ENCODE data around the gene GNG8. TPM values are rescaled to one million over a fixed set of nuclear protein-coding genes. Genes with fewer than 3 reads are reported as not detected.

GNG8 gene
- total and polyA plus RNA-seq, 10 of the 15 experiments (the other 5 are each of a cell fraction or from before 2014, with no cell fraction given) = 1.2 to 6.6 (median 2.7) TPM; not detected in 6

DNA sequence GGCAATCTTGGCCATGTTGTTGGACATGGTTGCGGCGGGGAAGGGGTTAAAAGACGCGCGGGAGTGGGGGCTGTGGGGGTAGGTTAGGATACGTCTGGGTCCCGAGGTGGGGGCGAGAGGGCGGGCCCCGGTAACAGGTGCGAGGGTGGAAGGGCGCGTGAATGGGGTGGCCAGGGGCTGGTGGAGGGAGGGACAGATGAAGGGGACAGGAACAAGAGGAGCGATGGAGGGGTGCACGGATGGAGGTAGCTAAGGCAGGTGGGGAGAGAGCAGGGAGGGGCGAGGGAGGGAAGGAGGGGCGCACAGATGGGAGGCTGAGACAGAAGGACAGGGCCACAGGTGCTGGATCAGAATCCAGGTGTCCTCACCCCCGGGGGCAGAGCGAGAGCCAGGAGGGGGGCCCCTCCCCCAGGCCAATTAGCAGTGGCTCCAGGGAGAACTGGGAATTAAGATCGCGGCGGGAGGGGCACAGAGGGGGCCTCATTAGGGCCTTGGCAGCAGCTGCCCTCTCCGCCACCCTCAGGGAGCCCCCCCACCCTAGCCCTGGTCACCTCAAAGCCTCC lies 1.3 kb downstream of the GNG8 start:
- no TSS peak for BruUV-seq (replicated peaks)
- ChIA-PET SMC1A (ENCODE audit: uncharacterized antibody, unreplicated experiment) (no interaction called here), RAD21 (ENCODE audit: unreplicated experiment) (interaction anchor here (0.9 to 1.8 kb wide), 2 partner anchors 18 to 27 kb away, joined by 3 to 9 read pairs; partner anchors contain the start of gene DACT3), POLR2A (interaction anchor here (0.7 kb wide), 1 partner anchor 10 kb away, joined by 4 read pairs; no protein-coding TSS in a partner anchor), CTCF (interaction anchor here (1.2 to 12.1 kb wide), 3 partner anchors 10 to 28 kb away, joined by 4 to 150 read pairs (median 6); partner anchors contain the start of gene PTGIR)
- TF ChIP-seq JUND (IDR thresholded peaks at IDR 0.05; ENCODE audit: low read depth, low read length) = no peak
- TF ChIP-seq SMC3 (IDR thresholded peaks at IDR 0.05; ENCODE audit: borderline replicate concordance, low read length) = no peak
- TF ChIP-seq YY1 (IDR thresholded peaks at IDR 0.05; ENCODE audit: low read depth, low read length) = no peak
- TF ChIP-seq MTA3 (IDR thresholded peaks at IDR 0.05; ENCODE audit: borderline replicate concordance, low read length) = no peak
- no peak for TF ChIP-seq POLR2A (IDR thresholded peaks at IDR 0.05; ENCODE audit: low read depth, low read length)
- no peak for FAIRE-seq
- peak overlapping the region; percentile 63; the same call in 1 of the 2 replicates for H3K4me3 ChIP-seq
- H3K27me3 ChIP-seq (replicated peaks in 1 of 2; ENCODE audit: control insufficient read depth in 2 of 2, insufficient read depth in 2 of 2, low read length in 1 of 2) = peaks cover 0 to 3% of the 10 kb centered on the region in 2 experiments; a peak in 1 of 4 replicates
- H3K9me3 ChIP-seq (replicated peaks; ENCODE audit: control insufficient read depth, insufficient read depth, low read length) = no peaks in the 10 kb centered on the region; the same call in 2 of the 3 replicates
- peaks cover 25% of the 10 kb centered on the region for H3K4me1 ChIP-seq (ENCODE audit: control insufficient read depth, insufficient read depth, low read length)
- no peaks in the 10 kb centered on the region for H4K20me1 ChIP-seq (ENCODE audit: control insufficient read depth, insufficient read depth)
- WGBS (ENCODE audit: insufficient coverage, insufficient replicate concordance, low lambda C conversion rate, missing lambda C conversion rate) = 23% methylated on average over 19 of the region's 23 CpGs
- DNase-seq (ENCODE audit: low read depth, low spot score) = no peak
- no peak overlapping the region for H3K27ac ChIP-seq (ENCODE audit: control insufficient read depth, insufficient read depth)
- H3K36me3 ChIP-seq (ENCODE audit: control insufficient read depth in 2 of 2, insufficient read depth in 2 of 2, low read length in 1 of 2) = no peaks in the 10 kb centered on the region
- peak overlapping the region; percentile 66 for H3K4me2 ChIP-seq (ENCODE audit: control insufficient read depth, insufficient read depth)
- H2AFZ ChIP-seq (ENCODE audit: control insufficient read depth, low read depth, low read length) = peak overlapping the region; percentile 41
- ATAC-seq = no peak
- intact Hi-C loops (cut with micrococcal nuclease; ENCODE audit: unreplicated experiment) = no loop called here
- H3K9ac ChIP-seq (ENCODE audit: control insufficient read depth, insufficient read depth, low read length) = no peak overlapping the region
- H3K79me2 ChIP-seq (ENCODE audit: control insufficient read depth, insufficient read depth, low read length) = no peaks in the 10 kb centered on the region
- in situ Hi-C loops (cut with MboI) = no loop called here

DNA sequence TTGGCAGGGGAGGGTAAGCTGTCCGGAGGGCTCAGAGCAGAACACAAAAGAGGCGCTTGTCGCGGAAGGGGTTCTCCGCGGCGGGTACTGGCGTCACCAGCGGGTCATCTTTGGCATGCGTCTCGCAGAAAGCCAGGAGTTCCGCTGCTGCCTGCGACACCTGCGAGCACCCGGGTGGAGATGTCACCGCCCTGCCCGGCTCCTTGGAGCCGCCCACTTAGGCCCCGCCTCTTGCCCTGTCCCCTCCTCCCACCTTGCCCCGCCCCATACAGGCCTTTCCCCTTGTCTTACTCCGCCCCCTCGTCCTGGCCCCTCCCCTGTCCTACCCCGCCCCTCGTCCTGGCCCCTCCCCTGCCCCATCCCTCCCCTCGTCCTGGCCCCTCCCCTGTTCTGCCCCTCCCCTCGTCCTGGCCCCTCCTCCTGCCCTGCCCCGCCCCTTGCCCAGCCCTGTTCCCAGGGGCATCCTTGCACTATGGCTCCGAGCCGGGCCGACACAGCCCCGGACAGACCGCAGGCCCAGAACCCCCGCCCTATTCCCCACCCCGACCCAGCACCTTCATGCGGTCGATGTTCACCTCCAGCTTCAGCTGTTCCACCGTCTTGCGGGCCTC lies 1.9 kb downstream of the GNG8 start:
- peaks cover 20% of the 10 kb centered on the region for H3K4me1 ChIP-seq (ENCODE audit: control insufficient read depth, insufficient read depth, low read length)
- no peaks in the 10 kb centered on the region; the same call in 2 of the 3 replicates for H3K9me3 ChIP-seq (replicated peaks; ENCODE audit: control insufficient read depth, insufficient read depth, low read length)
- in situ Hi-C loops (cut with MboI) = no loop called here
- POLR2A ChIA-PET = interaction anchor here (0.7 kb wide), 1 partner anchor 10 kb away, joined by 4 read pairs; no protein-coding TSS in a partner anchor
- WGBS (ENCODE audit: insufficient coverage, insufficient replicate concordance, low lambda C conversion rate, missing lambda C conversion rate) = 4% methylated on average over 30 of the region's 38 CpGs
- no peak overlapping the region for H3K9ac ChIP-seq (ENCODE audit: control insufficient read depth, insufficient read depth, low read length)
- CTCF ChIA-PET = interaction anchor here (1.2 to 12.1 kb wide), 5 partner anchors 9 to 28 kb away, joined by 4 to 150 read pairs (median 6); partner anchors contain the start of genes DACT3 and PTGIR
- H2AFZ ChIP-seq (ENCODE audit: control insufficient read depth, low read depth, low read length) = peak overlapping the region; percentile 75
- H3K4me2 ChIP-seq (ENCODE audit: control insufficient read depth, insufficient read depth) = peak overlapping the region; percentile 88
- intact Hi-C loops (cut with micrococcal nuclease; ENCODE audit: unreplicated experiment) = no loop called here
- H3K36me3 ChIP-seq (ENCODE audit: control insufficient read depth in 2 of 2, insufficient read depth in 2 of 2, low read length in 1 of 2) = no peaks in the 10 kb centered on the region
- SMC1A ChIA-PET (ENCODE audit: uncharacterized antibody, unreplicated experiment) = interaction anchor here (0.6 to 1.4 kb wide), 3 partner anchors 10 to 31 kb away, joined by 3 to 7 read pairs (median 4); partner anchors contain the start of gene PTGIR
- peak overlapping the region; percentile 63; the same call in 1 of the 2 replicates for H3K4me3 ChIP-seq
- peaks cover 0 to 3% of the 10 kb centered on the region in 2 experiments; a peak in 1 of 4 replicates for H3K27me3 ChIP-seq (replicated peaks in 1 of 2; ENCODE audit: control insufficient read depth in 2 of 2, insufficient read depth in 2 of 2, low read length in 1 of 2)
- H3K27ac ChIP-seq (ENCODE audit: control insufficient read depth, insufficient read depth) = no peak overlapping the region
- BruUV-seq (replicated peaks) = no TSS peak
- H3K79me2 ChIP-seq (ENCODE audit: control insufficient read depth, insufficient read depth, low read length) = no peaks in the 10 kb centered on the region
- ATAC-seq (peak; percentile 80), FAIRE-seq (peak; percentile 59), DNase-seq (ENCODE audit: low read depth, low spot score) (no peak)
- H4K20me1 ChIP-seq (ENCODE audit: control insufficient read depth, insufficient read depth) = no peaks in the 10 kb centered on the region
- RAD21 ChIA-PET (ENCODE audit: unreplicated experiment) = interaction anchor here (0.9 to 1.8 kb wide), 4 partner anchors 17 to 27 kb away, joined by 3 to 9 read pairs (median 4); partner anchors contain the start of gene DACT3
- TF ChIP-seq BHLHE40 (IDR thresholded peaks at IDR 0.05; ENCODE audit: borderline replicate concordance in 1 of 2, low read depth in 2 of 2, low read length in 1 of 2) (peak in 1 of 2 experiments; percentile 27; a peak in 1 of 4 replicates), NFXL1 (IDR thresholded peaks at IDR 0.05; ENCODE audit: borderline replicate concordance) (no peak), SPI1 (IDR thresholded peaks at IDR 0.05; ENCODE audit: borderline replicate concordance, insufficient read depth, low read depth, low read length) (0 out of 2 replicates have a peak, but pooled peaks have one; percentile 9), NFYA (IDR thresholded peaks at IDR 0.05; ENCODE audit: borderline replicate concordance, low read depth, low read length) (no peak), RAD51 (IDR thresholded peaks at IDR 0.05) (no peak), SP1 (IDR thresholded peaks at IDR 0.05; ENCODE audit: low read depth, low read length) (peak; percentile 39), FOXK2 (IDR thresholded peaks at IDR 0.05) (no peak)
- TF ChIP-seq, protein P1, sequence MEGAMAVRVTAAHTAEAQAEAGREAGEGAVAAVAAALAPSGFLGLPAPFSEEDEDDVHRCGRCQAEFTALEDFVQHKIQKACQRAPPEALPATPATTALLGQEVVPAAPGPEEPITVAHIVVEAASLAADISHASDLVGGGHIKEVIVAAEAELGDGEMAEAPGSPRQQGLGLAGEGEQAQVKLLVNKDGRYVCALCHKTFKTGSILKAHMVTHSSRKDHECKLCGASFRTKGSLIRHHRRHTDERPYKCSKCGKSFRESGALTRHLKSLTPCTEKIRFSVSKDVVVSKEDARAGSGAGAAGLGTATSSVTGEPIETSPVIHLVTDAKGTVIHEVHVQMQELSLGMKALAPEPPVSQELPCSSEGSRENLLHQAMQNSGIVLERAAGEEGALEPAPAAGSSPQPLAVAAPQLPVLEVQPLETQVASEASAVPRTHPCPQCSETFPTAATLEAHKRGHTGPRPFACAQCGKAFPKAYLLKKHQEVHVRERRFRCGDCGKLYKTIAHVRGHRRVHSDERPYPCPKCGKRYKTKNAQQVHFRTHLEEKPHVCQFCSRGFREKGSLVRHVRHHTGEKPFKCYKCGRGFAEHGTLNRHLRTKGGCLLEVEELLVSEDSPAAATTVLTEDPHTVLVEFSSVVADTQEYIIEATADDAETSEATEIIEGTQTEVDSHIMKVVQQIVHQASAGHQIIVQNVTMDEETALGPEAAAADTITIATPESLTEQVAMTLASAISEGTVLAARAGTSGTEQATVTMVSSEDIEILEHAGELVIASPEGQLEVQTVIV (IDR thresholded peaks at IDR 0.05; ENCODE audit: borderline replicate concordance, partially characterized antibody) = no peak
